Measurements from ENCODE around the gene CT55.
"Not testable (repeated sequence)": the region's sequence is repeated elsewhere in the genome, so short reads cannot be mapped to it uniquely, and the experiment has no call there.

Gene CT55, protein sequence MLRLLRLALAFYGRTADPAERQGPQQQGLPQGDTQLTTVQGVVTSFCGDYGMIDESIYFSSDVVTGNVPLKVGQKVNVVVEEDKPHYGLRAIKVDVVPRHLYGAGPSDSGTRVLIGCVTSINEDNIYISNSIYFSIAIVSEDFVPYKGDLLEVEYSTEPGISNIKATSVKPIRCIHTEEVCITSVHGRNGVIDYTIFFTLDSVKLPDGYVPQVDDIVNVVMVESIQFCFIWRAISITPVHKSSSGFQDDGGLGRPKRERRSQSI

GRCh38 chrX:135170877-135171519 lies at the start of gene CT55:
CT55 (minus strand) TSS chrX:135171398; CDS start chrX:135171171, 227 bp downstream.
- DNase-seq: no peak

DNA sequence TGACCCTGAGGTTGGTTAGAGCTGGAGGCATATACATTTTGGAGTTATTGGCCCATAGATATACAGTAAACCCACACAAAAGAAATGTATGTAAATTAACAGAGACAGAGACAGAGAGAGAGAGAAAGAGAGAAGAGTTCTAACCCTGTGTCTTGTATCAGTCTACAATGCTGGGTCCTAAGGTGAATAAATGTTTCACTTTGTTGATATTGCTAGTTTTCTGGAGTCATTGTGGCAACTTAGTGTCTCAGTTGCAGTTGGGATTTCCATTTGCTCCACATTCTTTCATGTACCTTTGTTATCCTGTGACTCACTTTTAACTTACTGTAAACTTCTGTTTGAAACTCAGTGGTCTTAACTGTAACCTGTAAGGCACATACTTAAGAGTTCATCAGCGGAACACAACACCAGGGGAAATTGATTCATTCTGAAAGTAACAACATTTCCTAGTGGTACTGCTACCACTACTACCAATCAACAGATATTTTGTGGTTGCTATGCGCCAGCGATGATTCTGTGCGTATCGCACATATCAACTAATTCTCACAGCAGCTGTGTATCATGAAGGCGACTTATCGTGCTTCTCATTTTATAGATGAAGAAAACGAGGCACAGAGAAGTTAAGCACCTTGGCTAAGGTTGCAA lies 42.1 kb upstream of the CT55 start:
- DNase-seq: no peak

DNA sequence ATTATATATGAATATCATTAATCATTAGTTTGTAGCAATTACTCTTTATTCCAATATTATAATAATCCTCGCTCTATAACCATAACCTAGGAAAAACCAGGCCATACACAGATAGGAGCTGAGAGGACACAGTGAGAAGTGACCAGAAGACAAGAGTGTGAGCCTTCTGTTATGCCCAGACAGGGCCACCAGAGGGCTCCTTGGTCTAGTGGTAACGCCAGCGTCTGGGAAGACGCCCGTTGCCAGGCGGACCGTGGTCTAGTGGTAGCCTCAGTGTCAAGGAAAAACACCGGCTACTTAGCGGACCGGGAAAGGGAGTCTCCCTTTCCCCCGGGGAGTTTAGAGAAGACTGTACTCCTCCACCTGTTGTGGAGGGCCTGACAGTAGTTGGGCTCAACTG lies 35.2 kb upstream of the CT55 start:
- DNase-seq: peak; percentile 0

DNA sequence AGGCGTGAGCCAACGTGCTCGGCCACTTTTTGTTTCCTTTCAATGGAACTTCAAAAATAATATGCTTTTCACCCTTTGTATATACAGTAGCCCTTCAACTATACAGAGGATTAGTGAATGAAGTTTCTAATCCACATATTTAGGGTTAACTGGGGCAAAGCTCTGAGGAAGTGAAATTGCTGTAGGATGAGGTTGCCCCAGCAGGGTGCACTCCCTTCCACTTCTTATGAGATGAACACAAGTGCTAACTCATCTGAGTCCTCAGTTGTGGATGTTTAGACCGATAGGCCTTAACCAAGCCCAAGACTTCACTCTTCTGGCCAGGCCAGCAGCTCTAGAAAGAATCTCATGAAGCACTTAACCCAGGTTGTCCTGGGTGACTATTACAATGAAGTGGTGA lies 29.1 kb upstream of the CT55 start:
- no peak for DNase-seq

- no peak for DNase-seq
Observed at GRCh38 chrX:135194684-135195083, 23.5 kb upstream of the CT55 start.

DNA sequence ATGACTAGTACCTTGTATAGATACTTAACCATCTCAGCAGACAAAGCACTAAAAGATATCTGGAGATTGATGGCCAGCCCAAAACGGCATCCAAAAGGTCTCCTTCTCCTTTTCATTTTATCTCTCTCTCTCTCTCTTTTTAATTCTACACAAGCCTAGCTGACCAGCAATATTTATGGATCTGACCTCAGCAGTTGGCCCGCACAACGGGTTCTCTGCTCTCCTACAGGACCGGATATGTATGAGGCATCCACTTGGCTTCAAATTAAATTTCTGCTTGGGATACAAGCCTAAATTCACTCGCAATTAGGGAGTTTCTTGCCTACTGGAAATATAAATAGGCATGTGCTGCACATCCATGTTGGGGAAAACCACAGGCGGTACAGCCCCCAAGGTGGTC lies 22.5 kb upstream of the CT55 start:
- no peak for DNase-seq

DNA sequence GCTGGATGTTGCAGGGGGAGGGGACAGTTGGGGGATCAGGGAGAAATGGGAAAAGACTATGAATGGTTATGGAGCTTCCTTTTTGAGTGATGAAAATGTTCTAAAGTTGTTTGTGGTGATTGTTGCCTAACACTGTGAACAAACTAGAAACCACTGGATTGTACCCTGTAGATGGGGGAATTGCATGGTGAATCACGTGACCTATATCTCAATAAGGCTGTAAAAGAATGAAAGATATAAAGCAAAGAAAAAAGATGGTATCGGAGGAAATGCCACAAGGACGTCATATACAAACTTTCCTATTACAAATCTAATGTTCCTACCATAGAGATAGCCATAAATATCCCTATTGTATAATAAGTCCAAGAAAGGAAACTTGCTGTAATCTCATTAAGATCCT lies 20.6 kb upstream of the CT55 start:
- no peak for DNase-seq

DNA sequence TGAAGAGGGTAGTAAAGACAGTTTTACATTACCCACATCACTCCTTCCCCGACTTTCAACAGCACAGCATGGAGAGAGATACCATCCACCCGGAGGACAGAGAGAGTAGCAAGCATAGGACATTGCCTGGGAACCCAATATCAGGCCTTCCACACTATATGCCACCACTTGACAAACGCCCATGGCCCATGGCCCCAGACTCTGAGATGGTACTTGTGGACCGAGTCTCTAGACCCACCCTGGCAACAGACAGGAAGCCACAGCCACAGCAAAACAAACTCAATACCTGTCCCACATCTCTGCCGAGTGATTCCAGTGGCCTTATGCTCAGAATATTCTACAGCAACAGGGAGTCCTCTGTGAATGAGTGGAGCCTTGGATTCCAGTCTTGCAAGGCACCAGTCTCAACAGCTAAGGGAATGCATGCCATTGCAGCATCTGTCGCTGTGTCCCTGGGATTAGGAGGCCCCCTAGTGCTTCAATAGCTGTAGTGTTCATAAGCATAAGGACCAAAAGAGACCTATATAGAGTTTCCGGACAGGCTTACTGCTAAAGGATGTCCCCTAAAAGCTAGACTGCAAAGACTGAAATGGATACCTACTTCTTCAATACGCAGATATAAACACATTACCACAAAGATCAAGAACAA lies 14.7 kb upstream of the CT55 start:
- DNase-seq: peak; percentile 47

GRCh38 chrX:135178636-135179035 lies 7.4 kb upstream of the CT55 start:
- no peak for DNase-seq

DNA sequence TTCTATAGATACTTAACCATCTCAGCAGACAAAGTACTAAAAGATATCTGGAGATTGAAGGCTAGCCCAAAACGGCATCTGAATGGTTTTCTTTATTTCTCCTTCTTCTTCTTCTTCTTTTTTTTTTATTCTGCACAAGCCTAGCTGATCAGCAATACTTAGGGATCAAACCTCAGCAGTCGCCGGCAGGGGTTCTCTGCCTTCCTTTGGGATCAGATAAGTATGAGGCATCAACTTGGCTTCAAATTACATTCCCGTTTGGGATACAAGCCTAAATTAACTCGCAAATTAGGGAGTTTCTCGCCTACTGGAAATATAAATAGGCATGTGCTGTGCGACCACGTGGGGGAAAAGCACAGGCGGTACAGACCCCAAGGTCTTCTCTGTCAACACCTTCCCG lies 730 bp downstream of the CT55 start:
- no peak for DNase-seq

- DNase-seq: not testable (repeated sequence)
Observed at GRCh38 chrX:135169534-135169933, 1.7 kb downstream of the CT55 start.

DNA sequence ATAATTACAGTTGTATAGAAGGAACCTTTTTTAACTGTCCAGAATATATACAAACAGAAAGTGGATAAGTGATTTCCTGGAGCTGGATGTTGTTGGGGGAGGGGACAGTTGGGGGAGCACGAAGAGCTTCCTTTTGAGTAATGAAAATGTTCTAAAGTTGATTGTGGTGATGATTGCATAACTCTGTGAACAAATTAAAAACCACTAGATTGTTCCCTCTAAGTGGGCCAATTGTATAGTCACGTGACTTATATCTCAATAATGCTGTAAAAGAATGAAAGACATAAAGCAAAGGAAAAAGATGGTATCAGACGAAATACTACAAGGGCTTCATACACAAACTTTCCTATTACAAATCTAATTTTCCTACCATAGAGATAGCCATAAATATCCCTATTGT lies 2.7 kb downstream of the CT55 start:
- no peak for DNase-seq

DNA sequence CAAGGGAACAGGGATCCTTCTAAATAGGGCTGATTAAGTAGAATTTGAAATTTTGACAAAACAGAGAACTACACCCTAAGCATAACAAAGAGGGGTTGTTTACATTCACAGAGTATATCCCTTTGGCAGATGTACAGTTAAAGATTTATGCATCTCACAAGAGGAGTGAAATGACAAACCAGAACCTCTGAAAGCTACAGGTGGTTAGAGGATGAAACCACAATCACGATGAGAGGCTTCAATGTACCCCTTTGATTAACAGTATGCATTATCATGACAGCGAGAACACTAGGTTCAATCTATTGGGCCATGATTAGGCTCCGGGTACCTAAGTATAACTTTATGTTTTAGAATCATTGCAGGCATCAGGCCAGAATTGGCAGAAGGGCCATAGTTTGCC lies 16.5 kb downstream of the CT55 start:
- DNase-seq: not testable (repeated sequence)

- not testable (repeated sequence) for DNase-seq
Observed at GRCh38 chrX:135126145-135126544, 45.1 kb downstream of the CT55 start.

DNA sequence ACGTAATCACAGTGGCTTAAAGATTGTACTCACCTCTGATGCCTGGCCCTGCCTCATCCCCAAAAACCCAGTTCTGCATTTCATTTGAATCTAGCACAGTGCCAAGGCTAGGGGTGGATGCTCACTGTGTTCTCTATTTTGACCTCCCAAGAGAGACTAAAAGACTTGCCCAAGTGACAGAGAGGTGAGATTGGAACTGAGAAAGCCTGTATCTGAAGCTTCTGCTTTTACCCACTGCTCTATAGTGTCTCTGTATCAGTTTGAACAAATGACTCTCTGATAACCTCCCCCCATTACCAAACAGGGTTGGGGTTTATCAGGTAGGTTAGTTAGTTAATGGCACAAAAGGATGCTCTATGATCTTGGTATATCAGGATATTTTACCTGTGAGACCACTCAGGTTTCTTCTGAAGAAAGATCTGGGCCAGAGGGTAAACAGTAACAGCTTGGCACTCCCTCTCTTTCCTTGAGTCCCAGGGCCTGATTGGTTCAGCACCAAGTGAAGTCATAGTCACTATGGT lies 51.1 kb downstream of the CT55 start, which contains the start of gene ETDB:
ETDB (minus strand) TSS at position 471 of the 521 bp plus-strand sequence. CDS start 1,265 bp downstream, outside the sequence.
- DNase-seq: not testable (repeated sequence)

DNA sequence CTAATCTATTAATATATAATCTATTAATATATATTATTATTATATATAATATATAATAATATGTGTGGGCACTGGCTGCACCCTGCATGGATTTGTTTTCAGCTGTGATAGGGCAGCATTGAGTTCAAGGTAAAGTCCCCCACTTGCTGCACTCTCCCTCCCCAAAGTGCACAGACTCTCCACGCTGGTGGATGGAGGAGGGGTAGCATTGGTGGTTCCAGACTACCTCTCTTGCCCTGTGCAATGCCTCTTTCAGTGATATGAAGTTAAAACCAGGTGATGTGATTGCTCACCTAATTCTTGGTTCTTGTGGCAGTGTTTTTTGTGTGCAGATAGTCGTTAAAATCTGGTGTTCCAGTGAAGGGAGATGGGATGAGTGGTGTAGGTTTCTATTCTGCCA lies 55.1 kb downstream of the CT55 start:
- not testable (repeated sequence) for DNase-seq

- no peak for DNase-seq
Observed at GRCh38 chrX:135114392-135114791, 56.8 kb downstream of the CT55 start.

- no peak for DNase-seq
Observed at GRCh38 chrX:135112743-135113142, 58.5 kb downstream of the CT55 start.

DNA sequence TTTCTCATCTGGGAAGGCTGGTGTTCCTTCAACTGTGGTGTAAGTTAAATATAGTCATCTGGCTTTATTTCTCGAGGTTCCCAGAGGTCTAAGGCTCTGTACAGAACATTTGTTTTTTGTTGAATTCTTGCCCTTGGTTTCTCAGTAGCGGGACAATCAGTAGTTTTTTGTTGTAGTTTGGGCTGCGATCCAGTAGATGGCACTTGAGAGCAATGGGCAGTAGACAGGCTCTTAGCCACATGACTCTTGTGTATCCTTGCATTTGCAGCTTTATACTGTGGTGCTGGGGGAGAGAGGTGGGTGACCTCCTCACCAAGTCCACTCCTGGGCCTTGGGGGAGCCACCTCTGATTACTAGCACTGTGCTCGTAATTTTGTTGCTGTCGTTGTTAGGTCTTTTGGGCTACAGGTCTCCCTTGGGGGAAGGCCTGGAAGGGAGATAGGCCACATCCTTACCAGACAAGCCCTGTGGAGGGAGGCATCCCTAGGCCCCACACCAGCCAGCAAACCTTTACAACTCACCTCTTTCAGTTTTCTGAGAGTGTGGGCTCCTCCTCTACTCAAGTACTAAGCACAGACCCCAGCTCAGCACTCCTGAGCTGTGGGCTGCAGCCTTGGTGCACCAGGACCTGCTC lies 59.0 kb downstream of the CT55 start:
- DNase-seq: peak; percentile 28

GRCh38 chrX:135109554-135109953 lies 61.6 kb downstream of the CT55 start:
- DNase-seq: no peak
